Body of pancreas (tissue), 4 donors: ENCODE measurements around the gene NT5C2. TPM values are rescaled to one million over a fixed set of nuclear protein-coding genes. Genes with fewer than 3 reads are reported as not detected.
"Not testable (repeated sequence)": the region's sequence is repeated elsewhere in the genome, so short reads cannot be mapped to it uniquely, and the experiment has no call there.

ENCODE experiments used
- ATAC-seq: fragments of 150-250 bp; one replicate; pipeline ENCODE4 v1.9.1; 2016
- DNase-seq, 4 donors: peaks; one replicate each; pipeline ENCODE4 v3.0.0-alpha.2; 2019
- H3K27ac ChIP-seq, 4 donors: fragments of 200-600 bp; sonication (generic); 1 replicate in 3 of 4; 2 replicates in 1 of 4; pipeline versions ENCODE4 v1.5.1 to v1.6.1; 2016 to 2019; ENCODE audit warnings: mild to moderate bottlenecking in 1 of 4, mixed read lengths in 1 of 4, moderate library complexity in 1 of 4
- H3K27me3 ChIP-seq, 2 donors: fragments of 200-600 bp; sonication (generic); one replicate each; pipeline ENCODE4 v1.6.0; 2016; ENCODE audit warnings: mild to moderate bottlenecking in 1 of 2
- H3K36me3 ChIP-seq, 2 donors: fragments of 200-600 bp; sonication (generic); replicated peaks in 1 of 2; 2 replicates each; pipeline ENCODE4 v1.5.1; 2016; ENCODE audit warnings: low read depth in 2 of 2; ENCODE audit not compliant: insufficient read depth in 1 of 2
- H3K4me1 ChIP-seq: fragments of 200-600 bp; sonication (generic); one replicate; pipeline ENCODE4 v1.6.0; 2016
- H3K4me3 ChIP-seq, 2 donors: fragments of 200-600 bp; sonication (generic); 1 replicate in 1 of 2; 2 replicates in 1 of 2; pipeline ENCODE4 v1.5.1; 2016 to 2019
- H3K9me3 ChIP-seq, 3 donors: fragments of 200-600 bp; sonication (generic); 1 replicate in 2 of 3; 2 replicates in 1 of 3; pipeline ENCODE4 v1.5.1; 2016
- CTCF ChIP-seq, 7 experiments: fragments of 450-650 bp in 4 of 7; fragments of 200-600 bp in 3 of 7; sonication (generic) in 3 of 7; IDR thresholded peaks; one replicate each; pipeline ENCODE4 v1.5.1; 2016 to 2019; ENCODE audit warnings: antibody characterized with exemption in 7 of 7
- POLR2A ChIP-seq, 3 donors: fragments of 450-650 bp; IDR thresholded peaks; one replicate each; pipeline ENCODE4 v1.6.1; 2016; ENCODE audit warnings: antibody characterized with exemption in 3 of 3, mild to moderate bottlenecking in 2 of 3
- WGBS, 2 donors: methylation state at CpG; one replicate each; pipeline ENCODE4 v1.1.5; 2017; 5-methylcytosine and 5-hydroxymethylcytosine counted together
- intact Hi-C: fragments of 100-400 bp; cut with DNase I; formaldehyde crosslinking; loops from one replicate; pipeline ENCODE4 v1.15.1; 2023
- total RNA-seq, 2 donors: library from RNA; depleted of rRNA; stranded (reverse); fragments of >200 nt; gene quantifications; one replicate each; pipeline ENCODE4 v1.1.0, GENCODE V29; 2016

NT5C2 gene
- total RNA-seq, 2 donors from 2014 or later, result 32.0 to 43.1 TPM

GRCh38 chr10:103130910-103131309 lies 62.2 kb downstream of the NT5C2 start:
- Histone ChIP-seq H3K27me3 (no peaks in the 10 kb centered on the region), H3K27ac (no peak overlapping the region), H3K36me3 (no peaks in the 10 kb centered on the region), H3K4me1 (no peaks in the 10 kb centered on the region), H3K4me3 (no peak overlapping the region), H3K9me3 (no peaks in the 10 kb centered on the region)
- 64 to 70% methylated on average over 1 of the region's 1 CpG for WGBS, 2 donors
- no peak for DNase-seq
- intact Hi-C loops, result no loop called here
- TF ChIP-seq POLR2A (IDR thresholded peaks at IDR 0.05) (no peak), CTCF (IDR thresholded peaks at IDR 0.05) (no peak)
- no peak for ATAC-seq

GRCh38 chr10:103130180-103130579 lies 62.9 kb downstream of the NT5C2 start:
- H3K36me3 ChIP-seq, H3K27ac ChIP-seq, H3K4me3 ChIP-seq, H3K27me3 ChIP-seq, H3K9me3 ChIP-seq, intact Hi-C loops, ATAC-seq, DNase-seq, H3K4me1 ChIP-seq: not testable (repeated sequence)
- 85 to 90% methylated on average over 5 of the region's 5 CpGs for WGBS, 2 donors

- no peaks in the 10 kb centered on the region for H3K36me3 ChIP-seq
- intact Hi-C loops, result no loop called here
- no peaks in the 10 kb centered on the region for H3K9me3 ChIP-seq
- no peak overlapping the region for H3K4me3 ChIP-seq
- 92 to 94% methylated on average over 1 of the region's 1 CpG for WGBS, 2 donors
- ATAC-seq (no peak), DNase-seq (no peak)
- H3K4me1 ChIP-seq, result no peaks in the 10 kb centered on the region
- no peak overlapping the region for H3K27ac ChIP-seq
- H3K27me3 ChIP-seq, result no peaks in the 10 kb centered on the region
- TF ChIP-seq CTCF (IDR thresholded peaks at IDR 0.05) (no peak), POLR2A (IDR thresholded peaks at IDR 0.05) (no peak)
Observed at GRCh38 chr10:103127241-103127640, 65.8 kb downstream of the NT5C2 start.

GRCh38 chr10:103125323-103126267 lies 67.5 kb downstream of the NT5C2 start:
- TF ChIP-seq CTCF (IDR thresholded peaks at IDR 0.05), result no peak
- TF ChIP-seq POLR2A (IDR thresholded peaks at IDR 0.05), result no peak
- H3K4me1 ChIP-seq, result no peaks in the 10 kb centered on the region
- WGBS, 2 donors, result 75 to 84% methylated on average over 9 of the region's 9 CpGs
- intact Hi-C loops, result no loop called here
- ATAC-seq, result no peak
- no peak for DNase-seq
- no peaks in the 10 kb centered on the region for H3K9me3 ChIP-seq
- H3K36me3 ChIP-seq, result no peaks in the 10 kb centered on the region
- no peak overlapping the region for H3K4me3 ChIP-seq
- no peaks in the 10 kb centered on the region for H3K27me3 ChIP-seq
- H3K27ac ChIP-seq, result no peak overlapping the region

GRCh38 chr10:103124420-103125096 lies 68.5 kb downstream of the NT5C2 start:
- H3K9me3 ChIP-seq, result no peaks in the 10 kb centered on the region
- WGBS, 2 donors, result 92 to 95% methylated on average over 4 of the region's 4 CpGs
- no peaks in the 10 kb centered on the region for H3K4me1 ChIP-seq
- no peak overlapping the region for H3K27ac ChIP-seq
- H3K4me3 ChIP-seq, result no peak overlapping the region
- DNase-seq, result no peak
- ATAC-seq, result no peak
- intact Hi-C loops, result no loop called here
- no peaks in the 10 kb centered on the region for H3K27me3 ChIP-seq
- TF ChIP-seq POLR2A (IDR thresholded peaks at IDR 0.05) (no peak), CTCF (IDR thresholded peaks at IDR 0.05) (no peak)
- H3K36me3 ChIP-seq, result no peaks in the 10 kb centered on the region
